HG03097 (cell line): ENCODE measurements around the gene BCAS3.
"Not testable (repeated sequence)": the region's sequence is repeated elsewhere in the genome, so short reads cannot be mapped to it uniquely, and the experiment has no call there.

ENCODE experiments used
- ATAC-seq: cut with Tn5 transposase; IDR thresholded peaks from one replicate; pipeline ENCODE4 v1.9.1; 2021; ENCODE audit not compliant: unreplicated experiment, low FRiP score

The BCAS3 gene

DNA sequence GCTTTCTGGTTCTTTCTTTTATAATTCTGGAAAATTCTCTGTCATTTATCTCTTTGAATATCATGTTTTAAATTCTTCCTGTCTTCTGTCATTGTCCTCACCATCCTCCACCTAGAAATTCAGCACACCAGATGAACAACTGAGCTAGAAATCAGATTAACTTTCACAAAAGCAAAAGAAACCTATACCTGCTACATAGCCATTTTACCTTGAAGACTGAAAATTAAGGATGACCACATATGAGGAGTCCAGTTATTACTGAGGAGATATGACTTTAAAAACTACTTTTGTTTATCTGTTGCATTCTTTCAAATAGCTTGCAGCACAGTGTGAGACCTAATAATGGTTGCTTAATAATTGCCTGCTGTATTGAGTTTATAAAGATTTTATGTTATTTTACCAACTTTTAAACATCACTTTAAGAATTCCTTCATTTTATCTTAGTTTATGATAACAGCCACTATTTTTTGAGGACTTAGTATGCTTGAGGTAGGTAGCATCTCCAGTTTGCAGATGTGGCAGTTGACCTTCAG lies 104.3 kb downstream of the BCAS3 start:
- no peak for ATAC-seq

DNA sequence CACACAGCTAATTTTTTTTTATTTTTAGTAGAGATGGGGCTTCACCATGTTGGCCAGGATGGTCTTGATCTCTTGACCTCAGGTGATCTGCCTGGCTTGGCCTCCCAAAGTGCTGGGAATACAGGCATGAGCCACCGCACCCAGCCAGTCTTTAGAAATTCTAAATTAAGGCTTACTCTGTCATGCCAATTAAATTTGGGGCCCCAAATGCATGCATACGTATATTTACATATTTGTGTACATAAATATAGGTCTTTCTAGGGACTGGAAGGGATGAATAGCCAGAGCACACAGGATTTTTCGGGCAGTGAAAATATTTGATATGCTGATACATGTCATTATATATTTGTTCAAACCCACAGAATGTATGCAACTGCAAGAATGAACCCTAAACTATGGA lies 105.1 kb downstream of the BCAS3 start:
- no peak for ATAC-seq

GRCh38 chr17:60790205-60790604 lies 112.6 kb downstream of the BCAS3 start:
- no peak for ATAC-seq

GRCh38 chr17:60792250-60792898 lies 114.7 kb downstream of the BCAS3 start:
- no peak for ATAC-seq

DNA sequence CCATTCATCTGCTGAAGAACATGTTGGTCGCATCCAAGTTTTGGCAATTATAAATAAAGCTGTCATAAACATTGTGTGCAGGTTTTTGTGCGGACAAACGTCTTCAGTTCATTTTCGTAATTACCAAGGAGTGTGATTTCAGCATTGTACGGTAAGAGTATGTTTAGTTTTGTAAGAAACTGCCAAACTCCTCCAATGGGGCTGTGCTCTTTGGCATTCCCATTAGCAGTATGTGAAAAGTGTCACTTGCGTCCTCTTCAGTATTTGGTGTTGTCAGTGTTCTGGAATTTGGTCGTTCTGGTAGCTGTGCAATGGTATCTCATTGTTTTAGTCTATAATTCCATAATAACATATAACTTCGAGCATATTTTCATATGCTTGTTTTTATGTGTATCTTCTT lies 120.9 kb downstream of the BCAS3 start:
- no peak for ATAC-seq

- no peak for ATAC-seq
These were observed 124.7 kb downstream of the BCAS3 start for GRCh38 chr17:60802377-60802776.

GRCh38 chr17:60803059-60803458 lies 125.4 kb downstream of the BCAS3 start:
- no peak for ATAC-seq

- no peak for ATAC-seq
These were observed 127.2 kb downstream of the BCAS3 start for GRCh38 chr17:60804831-60805230.

DNA sequence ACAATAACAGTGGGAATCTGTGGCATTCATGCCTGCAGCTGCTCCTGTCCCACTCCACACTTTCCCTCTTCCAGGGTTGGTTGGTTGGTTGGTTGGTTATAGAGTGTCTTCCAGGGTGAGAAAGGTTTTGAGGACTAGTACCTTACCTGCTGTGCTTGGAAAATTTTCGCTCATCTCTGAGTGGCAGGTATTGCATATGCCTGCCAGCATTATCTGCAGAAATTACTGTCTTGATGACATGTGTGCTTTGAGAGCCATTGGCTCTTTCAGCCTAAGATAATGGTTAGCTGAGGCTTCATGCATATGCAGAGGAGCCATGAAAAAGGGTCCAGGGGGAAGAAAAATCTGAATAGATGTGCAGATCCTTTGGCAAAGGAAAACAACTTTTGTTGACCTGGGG lies 131.8 kb downstream of the BCAS3 start:
- no peak for ATAC-seq

- not testable (repeated sequence) for ATAC-seq
These were observed 137.3 kb downstream of the BCAS3 start for GRCh38 chr17:60814941-60815340.

- ATAC-seq: no peak
These were observed 139.5 kb downstream of the BCAS3 start for GRCh38 chr17:60817192-60817591.

DNA sequence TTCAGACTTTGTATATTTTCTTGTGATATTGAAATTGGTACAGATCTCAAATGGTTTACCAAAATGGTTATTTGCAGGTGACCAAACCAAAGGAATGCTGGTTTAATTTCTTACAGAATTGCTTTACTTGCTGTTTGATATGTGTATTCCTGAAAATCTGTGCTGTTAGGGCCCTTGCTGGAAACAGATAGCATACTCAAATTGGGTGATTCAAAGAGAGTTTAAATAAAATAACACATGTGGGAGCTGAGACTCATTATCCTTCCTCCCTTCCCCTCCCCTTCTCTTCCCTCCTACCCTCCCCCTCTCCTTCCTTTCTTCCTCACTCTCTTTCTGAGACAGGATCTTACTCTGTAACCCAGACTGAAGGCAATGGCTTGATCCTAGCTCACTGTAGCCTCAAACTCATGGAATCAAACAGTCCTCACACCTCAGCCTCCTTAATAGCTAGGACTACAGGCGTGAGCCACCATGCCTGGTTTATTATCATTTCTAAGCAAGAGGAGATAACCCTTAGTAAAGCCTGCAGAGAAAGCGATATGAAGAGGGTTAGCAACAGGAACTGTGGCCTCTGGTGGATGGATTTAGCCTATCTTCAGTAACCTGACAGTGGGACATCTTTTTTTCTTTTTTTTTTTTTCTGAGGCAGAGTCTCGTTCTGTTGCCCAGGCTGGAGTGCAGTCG lies 141.9 kb downstream of the BCAS3 start:
- no peak for ATAC-seq

DNA sequence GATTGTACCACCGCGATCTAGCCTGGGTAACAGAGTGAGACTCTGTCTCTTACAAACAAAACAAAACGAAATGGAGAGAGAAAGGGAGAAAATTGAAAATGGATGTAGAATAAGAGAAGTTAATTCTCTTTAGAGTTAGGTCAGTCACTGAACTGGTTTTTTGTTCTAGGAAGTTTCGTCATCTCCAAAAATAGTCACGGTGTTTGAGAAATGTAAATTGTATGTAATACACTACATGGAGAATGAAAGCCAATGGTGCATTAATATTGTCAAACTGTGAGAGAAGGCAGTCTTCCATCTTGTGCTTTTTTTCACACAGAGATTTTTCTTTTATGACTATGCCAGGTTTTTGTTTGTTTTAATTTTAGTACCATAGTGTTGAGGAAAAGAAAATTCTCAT lies 145.9 kb downstream of the BCAS3 start:
- no peak for ATAC-seq

- no peak for ATAC-seq
These were observed 147.7 kb downstream of the BCAS3 start for GRCh38 chr17:60825351-60825750.

DNA sequence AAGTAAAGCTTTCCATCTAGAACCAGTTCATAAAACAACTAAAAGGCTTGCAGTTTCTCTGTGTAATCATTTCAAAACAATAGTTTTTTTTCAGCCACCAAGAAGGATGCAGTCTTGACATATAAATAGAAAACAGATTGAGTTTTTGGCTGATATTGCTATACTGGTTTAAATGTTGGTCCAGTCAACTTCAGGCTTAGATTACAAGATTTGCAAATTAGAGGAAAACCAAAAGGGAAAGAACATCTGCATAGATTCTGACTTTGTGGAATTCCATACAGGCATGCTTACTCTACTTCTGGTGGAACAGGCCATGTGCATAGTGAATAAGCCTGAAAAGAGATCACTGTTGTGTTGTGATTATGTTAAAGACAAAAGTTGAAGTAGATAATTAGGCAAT lies 150.3 kb downstream of the BCAS3 start:
- no peak for ATAC-seq

- no peak for ATAC-seq
These were observed 154.5 kb downstream of the BCAS3 start for GRCh38 chr17:60832151-60832585.

DNA sequence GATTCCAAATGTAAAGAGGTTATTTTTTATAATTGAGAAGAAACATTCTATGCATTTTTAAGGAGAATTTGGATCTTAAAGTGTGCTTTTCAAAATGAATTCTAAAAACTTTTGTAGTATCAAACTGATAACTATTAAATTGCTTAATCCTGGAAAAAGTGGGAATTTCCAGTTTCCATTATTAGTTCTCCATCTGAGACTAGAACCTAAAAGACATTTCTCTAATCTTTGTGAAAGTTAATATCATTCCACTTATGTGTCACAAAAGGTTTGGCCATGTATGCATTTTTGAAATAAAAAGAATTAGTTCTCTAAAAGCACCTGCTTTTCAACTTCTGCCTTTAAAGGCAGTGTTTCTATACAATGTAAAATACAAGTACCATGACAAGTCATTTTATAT lies 155.0 kb downstream of the BCAS3 start:
- ATAC-seq: no peak

DNA sequence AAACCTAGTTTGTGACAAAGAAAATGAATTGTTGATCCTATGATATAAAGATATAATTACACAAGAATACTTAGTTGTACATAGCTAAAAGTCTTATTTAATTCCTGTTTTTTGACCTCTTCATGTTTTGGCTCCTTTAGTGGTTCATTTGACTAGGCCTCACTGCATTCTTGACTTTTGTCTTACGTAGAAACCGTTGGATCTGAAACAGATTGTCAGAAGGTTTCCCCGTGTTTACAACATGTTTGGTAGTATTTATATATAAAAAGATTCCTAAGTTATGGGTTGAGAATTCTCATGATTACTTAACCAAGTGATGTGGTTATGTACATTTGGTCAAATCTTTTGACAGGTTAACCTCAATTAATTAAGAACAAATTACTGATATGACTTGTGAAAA lies 162.8 kb downstream of the BCAS3 start:
- ATAC-seq: no peak

DNA sequence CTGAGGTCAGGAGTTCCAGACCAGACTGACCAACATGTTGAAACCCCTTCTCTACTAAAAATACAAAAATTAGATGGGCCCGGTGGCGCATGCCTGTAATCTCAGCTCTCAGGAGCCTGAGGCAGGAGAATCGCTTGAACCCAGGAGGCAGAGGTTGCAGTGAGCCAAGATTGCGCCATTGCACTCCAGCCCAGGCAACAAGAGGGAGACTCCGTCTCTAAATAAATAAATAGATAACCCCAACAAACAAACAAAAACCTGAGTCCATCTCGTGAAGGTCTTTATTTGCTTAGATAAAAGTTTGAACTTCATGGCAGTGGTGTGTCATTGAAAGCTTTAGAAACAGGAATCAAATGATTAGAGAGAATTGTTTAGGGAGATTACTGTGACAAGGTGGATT lies 167.4 kb downstream of the BCAS3 start:
- no peak for ATAC-seq

DNA sequence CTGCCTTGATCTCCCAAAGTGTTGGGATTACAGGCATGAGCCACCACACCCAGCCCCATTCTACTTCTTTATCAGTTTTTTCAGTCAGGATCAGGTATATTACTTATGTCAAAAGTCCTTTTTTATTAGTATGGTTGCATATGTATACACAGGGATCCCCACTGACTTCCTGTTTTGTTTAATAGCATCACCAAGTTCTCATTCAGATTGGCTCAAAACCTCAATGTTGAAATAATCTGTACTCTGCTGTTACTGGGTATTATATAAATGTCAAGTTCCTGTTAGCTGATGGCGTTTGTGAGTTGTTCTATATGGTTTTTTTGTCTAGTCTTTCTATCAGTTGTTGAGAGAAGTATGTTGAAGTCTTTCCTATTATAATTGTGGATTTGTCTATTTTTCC lies 168.5 kb downstream of the BCAS3 start:
- no peak for ATAC-seq

- ATAC-seq: no peak
These were observed 173.5 kb downstream of the BCAS3 start for GRCh38 chr17:60851181-60851580.

DNA sequence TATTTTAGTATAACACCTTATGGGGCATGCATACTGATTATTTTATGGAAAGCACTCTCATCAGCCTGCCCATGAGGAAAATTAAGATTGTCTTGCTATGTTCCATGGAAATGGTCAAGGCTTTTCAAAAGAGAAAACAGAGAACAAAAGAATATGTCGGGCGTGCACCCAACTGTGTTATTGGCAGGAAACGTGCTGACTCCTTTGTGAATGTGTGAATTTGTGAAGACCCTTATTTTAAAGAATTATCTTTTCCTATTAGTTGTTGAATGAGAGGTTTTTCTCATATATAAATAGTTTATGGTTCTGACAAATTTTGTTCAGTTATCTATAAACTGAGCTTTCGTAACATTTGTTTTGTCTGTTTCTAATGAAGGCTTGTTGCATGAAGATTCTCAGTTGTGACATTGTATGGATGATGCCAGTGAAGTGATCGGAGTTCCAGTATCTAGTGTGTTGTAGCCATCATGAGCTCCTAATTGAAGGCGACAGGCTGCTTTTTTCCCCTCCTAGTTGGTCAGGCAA lies 180.0 kb downstream of the BCAS3 start:
- no peak for ATAC-seq
